GM12872 (cell line): ENCODE results near the gene CCDC178.

ENCODE experiments used
- CTCF ChIP-seq: IDR thresholded peaks from 3 replicates; pipeline ENCODE4 v1.5.1; 2011; ENCODE audit warnings: low read depth, mild to moderate bottlenecking, low read length, moderate library complexity; ENCODE audit not compliant: insufficient read depth

The CCDC178 gene

DNA sequence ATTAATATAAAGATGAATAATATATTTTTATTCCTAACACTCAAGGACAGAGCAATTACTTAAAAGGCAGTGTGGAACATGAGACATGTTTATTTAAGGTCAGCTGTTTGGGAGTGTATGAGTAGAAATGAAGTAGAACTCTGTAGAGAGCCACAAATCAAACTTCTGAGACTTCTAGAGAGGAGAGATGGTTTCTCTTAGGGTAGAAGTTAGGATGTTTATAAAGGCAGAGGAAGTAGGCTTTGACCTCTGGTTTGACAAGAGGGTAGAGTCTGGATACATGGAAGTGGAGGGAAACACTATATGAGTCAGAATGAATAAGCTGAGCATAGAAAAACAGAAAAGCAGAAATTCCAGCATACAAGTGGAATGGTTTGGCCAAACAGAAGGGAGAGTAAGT lies 405.6 kb downstream of the CCDC178 start:
- TF ChIP-seq CTCF = no peak

GRCh38 chr18:33034212-33034611 lies 406.3 kb downstream of the CCDC178 start:
- TF ChIP-seq CTCF = no peak

GRCh38 chr18:33022370-33022769 lies 418.2 kb downstream of the CCDC178 start:
- TF ChIP-seq CTCF = no peak; the same call in 2 of the 3 replicates

- no peak for TF ChIP-seq CTCF
These were observed 419.6 kb downstream of the CCDC178 start for GRCh38 chr18:33020877-33021276.

DNA sequence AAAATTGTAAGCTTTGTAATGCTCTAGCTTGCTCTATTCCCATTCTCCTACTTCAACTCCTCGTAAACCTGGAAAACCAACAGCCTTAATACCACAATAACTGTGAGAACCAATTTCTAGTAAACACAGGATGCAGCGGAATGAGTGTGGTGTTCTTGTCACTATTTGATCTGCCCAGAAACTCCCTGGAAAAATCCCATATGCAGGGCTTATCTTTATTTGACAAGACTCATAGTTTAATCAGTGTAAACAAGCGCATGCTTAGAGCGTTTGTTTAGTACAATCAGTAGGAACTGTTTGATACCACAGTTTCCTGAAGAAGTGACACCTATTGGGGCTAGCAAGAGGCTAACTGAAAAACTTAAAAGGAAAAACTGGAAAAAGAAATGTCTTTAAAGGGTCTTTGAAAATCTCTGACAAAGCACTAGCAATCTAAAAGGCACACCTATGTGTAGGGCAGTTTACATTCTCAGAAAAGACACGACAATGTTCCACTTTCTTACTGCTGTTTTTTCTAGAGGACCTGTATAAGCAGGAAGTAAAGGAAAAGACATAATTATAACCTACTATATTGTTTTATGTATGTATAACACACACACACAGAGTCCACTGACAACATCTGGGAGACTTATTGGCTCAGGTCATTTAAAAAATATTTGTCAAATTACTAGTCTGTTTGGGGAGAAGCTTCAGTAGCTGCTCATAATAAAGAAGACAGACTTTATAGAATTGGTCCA lies 426.3 kb downstream of the CCDC178 start:
- no peak for TF ChIP-seq CTCF

DNA sequence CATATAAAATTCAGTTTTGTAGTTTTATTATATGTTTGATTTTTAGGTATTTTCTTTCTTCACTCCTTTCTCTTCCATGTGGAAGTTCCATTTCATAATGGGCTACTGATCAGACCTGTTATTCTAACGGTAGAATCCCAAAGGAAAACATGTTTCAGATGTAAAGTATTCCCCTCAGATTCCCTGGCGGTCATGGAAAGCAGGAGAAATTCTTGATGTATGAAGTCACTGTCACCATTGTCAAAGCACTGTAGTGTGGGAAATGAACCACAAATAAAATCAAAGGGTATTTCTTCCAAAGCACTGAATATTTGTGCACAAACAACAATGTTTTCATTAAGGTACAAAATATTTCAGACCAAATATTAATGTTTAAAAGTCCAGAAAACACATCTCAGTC lies 430.4 kb downstream of the CCDC178 start:
- no peak for TF ChIP-seq CTCF

DNA sequence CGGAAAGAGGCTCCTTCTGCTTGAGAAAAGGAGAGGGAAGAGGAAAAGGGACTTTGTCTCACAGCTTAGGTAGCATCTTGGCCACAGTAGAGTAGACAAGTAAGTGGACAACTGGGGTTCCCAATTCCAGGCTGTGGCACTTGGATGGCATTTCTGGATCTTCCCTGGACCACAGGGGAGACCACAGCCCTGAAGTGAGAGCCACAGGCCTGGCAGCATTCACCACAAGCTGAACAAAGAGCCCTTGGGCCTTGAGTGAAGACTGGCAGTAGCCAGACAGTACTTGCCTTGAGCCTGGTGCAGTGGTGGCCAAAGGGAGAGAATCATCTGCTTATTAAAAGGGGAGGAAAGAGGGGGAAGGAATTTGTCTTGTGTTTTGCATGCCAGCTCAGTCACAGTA lies 441.6 kb downstream of the CCDC178 start:
- no peak for TF ChIP-seq CTCF

DNA sequence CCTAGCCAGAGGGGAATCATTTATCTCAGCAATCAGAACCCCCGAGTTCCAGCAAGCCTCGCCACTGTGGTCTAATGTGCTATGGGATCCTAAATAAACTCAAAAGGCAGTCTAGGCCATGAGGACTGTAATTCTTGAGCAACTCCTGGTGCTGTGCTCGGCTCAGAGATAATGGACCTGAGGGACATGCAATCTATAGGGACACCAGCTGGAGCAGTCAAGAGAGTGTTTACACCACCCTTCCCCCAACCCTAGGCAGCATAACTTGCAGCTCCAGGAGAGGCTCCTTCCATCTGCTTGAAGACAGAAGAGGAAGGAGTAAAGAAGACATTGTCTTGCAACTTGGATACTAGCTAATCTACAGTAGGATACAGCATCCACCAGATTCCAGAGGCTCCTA lies 442.2 kb downstream of the CCDC178 start:
- TF ChIP-seq CTCF = no peak
